Neural progenitor cell (in vitro differentiated cells): ENCODE data around the gene LPAR6. TPM values are rescaled to one million over a fixed set of nuclear protein-coding genes. Genes with fewer than 3 reads are reported as not detected.
"Not testable (repeated sequence)": the region's sequence is repeated elsewhere in the genome, so short reads cannot be mapped to it uniquely, and the experiment has no call there.

Experiments
- DNase-seq: peaks from one replicate; pipeline ENCODE4 v3.0.0-alpha.2; 2016; ENCODE audit warnings: low spot score
- H2AFZ ChIP-seq: fragments of 200-600 bp; sonication (generic); replicated peaks from 2 replicates; pipeline ENCODE4 v1.6.1; 2016; ENCODE audit warnings: antibody characterized with exemption
- H3F3A ChIP-seq: fragments of 200-600 bp; sonication (generic); 2 replicates; pipeline ENCODE4 v1.6.1; 2016; ENCODE audit warnings: antibody characterized with exemption, low read depth
- H3K27ac ChIP-seq: fragments of 200-600 bp; sonication (generic); 2 replicates; pipeline ENCODE4 v1.5.1; 2016; ENCODE audit warnings: mild to moderate bottlenecking
- H3K27me3 ChIP-seq: fragments of 200-600 bp; sonication (generic); 2 replicates; pipeline ENCODE4 v1.6.1; 2016; ENCODE audit warnings: mild to moderate bottlenecking, moderate library complexity
- H3K36me3 ChIP-seq: fragments of 200-600 bp; sonication (generic); 2 replicates; pipeline ENCODE4 v1.5.1; 2016
- H3K4me1 ChIP-seq: fragments of 200-600 bp; sonication (generic); 2 replicates; pipeline ENCODE4 v1.6.1; 2016; ENCODE audit warnings: mixed run types
- H3K4me2 ChIP-seq: fragments of 200-600 bp; sonication (generic); 2 replicates; pipeline ENCODE4 v1.6.1; 2016
- H3K4me3 ChIP-seq: fragments of 200-600 bp; sonication (generic); 2 replicates; pipeline ENCODE4 v1.5.1; 2016
- H3K79me2 ChIP-seq: fragments of 200-600 bp; sonication (generic); 2 replicates; pipeline ENCODE4 v1.6.1; 2016; ENCODE audit warnings: low read depth
- H3K9ac ChIP-seq: fragments of 200-600 bp; sonication (generic); 2 replicates; pipeline ENCODE4 v1.6.1; 2016
- H3K9me3 ChIP-seq: fragments of 200-600 bp; sonication (generic); 2 replicates; pipeline ENCODE4 v1.5.1; 2016; ENCODE audit warnings: low read depth
- H4K20me1 ChIP-seq: fragments of 200-600 bp; sonication (generic); 2 replicates; pipeline ENCODE4 v1.6.1; 2016; ENCODE audit warnings: low read depth
- H3K27ac Mint-ChIP-seq: 3 replicates; pipeline ENCODE4 v1.8.0; 2021; ENCODE audit warnings: mixed read lengths
- H3K27me3 Mint-ChIP-seq: 2 replicates; pipeline ENCODE4 v1.8.0; 2022; ENCODE audit warnings: low read depth, mild to moderate bottlenecking, inconsistent platforms, moderate library complexity, mixed read lengths; ENCODE audit not compliant: insufficient read depth
- H3K36me3 Mint-ChIP-seq: 3 replicates; pipeline ENCODE4 v1.8.0; 2021; ENCODE audit warnings: mixed read lengths
- H3K4me1 Mint-ChIP-seq: 3 replicates; pipeline ENCODE4 v1.8.0; 2021; ENCODE audit warnings: mixed read lengths
- H3K4me3 Mint-ChIP-seq: 3 replicates; pipeline ENCODE4 v1.8.0; 2021; ENCODE audit warnings: mild to moderate bottlenecking, moderate library complexity, mixed read lengths
- H3K9me3 Mint-ChIP-seq: 3 replicates; pipeline ENCODE4 v1.8.0; 2020; ENCODE audit warnings: mixed read lengths
- CTCF ChIP-seq: fragments of 200-600 bp; sonication (generic); IDR thresholded peaks from 2 replicates; pipeline ENCODE4 v1.5.1; 2017; ENCODE audit warnings: antibody characterized with exemption, mild to moderate bottlenecking
- EZH2 ChIP-seq: fragments of 200-600 bp; sonication (generic); IDR thresholded peaks from 2 replicates; pipeline ENCODE4 v1.6.1; 2017; ENCODE audit warnings: antibody characterized with exemption, mild to moderate bottlenecking, moderate library complexity
- EZH2phosphoT487 ChIP-seq: fragments of 200-600 bp; sonication (generic); IDR thresholded peaks from 2 replicates; pipeline ENCODE4 v1.6.1; 2017; ENCODE audit warnings: antibody characterized with exemption
- total RNA-seq: library from RNA; depleted of rRNA; stranded (reverse); fragments of >200 nt; gene quantifications from 2 replicates; pipeline ENCODE4 v1.2.3, GENCODE V29; 2015; ENCODE audit warnings: low replicate concordance

The LPAR6 gene, protein sequence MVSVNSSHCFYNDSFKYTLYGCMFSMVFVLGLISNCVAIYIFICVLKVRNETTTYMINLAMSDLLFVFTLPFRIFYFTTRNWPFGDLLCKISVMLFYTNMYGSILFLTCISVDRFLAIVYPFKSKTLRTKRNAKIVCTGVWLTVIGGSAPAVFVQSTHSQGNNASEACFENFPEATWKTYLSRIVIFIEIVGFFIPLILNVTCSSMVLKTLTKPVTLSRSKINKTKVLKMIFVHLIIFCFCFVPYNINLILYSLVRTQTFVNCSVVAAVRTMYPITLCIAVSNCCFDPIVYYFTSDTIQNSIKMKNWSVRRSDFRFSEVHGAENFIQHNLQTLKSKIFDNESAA
- 4.3 and 4.6 TPM in 2 replicates for total RNA-seq

- H3K4me3 Mint-ChIP-seq: peak within 1 kb of the TSS; percentile 88
- H3K27me3 ChIP-seq: no peaks in the 10 kb centered on the region
- H3K9me3 Mint-ChIP-seq: peaks cover 16% of the 10 kb centered on the region
- peaks cover 24% of the 10 kb centered on the region for H3K4me1 ChIP-seq
- TF ChIP-seq EZH2phosphoT487: no peak
- TF ChIP-seq CTCF: no peak
- TF ChIP-seq EZH2: no peak
- H3K9me3 ChIP-seq: no peaks in the 10 kb centered on the region
- H3K9ac ChIP-seq: no peak within 1 kb of the TSS
- peaks cover 32% of the 10 kb centered on the region for H3K36me3 Mint-ChIP-seq
- no peaks in the 10 kb centered on the region for H3K36me3 ChIP-seq
- H2AFZ ChIP-seq: peak within 1 kb of the TSS; percentile 52
- peak within 1 kb of the TSS; percentile 95 for H3K27ac Mint-ChIP-seq
- peak; percentile 13 for DNase-seq
- H3K27me3 Mint-ChIP-seq: no peaks in the 10 kb centered on the region
- no peaks in the 10 kb centered on the region for H4K20me1 ChIP-seq
- H3K27ac ChIP-seq: peak within 1 kb of the TSS; percentile 60
- peak within 1 kb of the TSS; percentile 22 for H3K4me3 ChIP-seq
- no peaks in the 10 kb centered on the region for H3K79me2 ChIP-seq
- H3F3A ChIP-seq: no peaks in the 10 kb centered on the region
- H3K4me2 ChIP-seq: peak within 1 kb of the TSS; percentile 59
- H3K4me1 Mint-ChIP-seq: peaks cover 21% of the 10 kb centered on the region
These were observed at the start of gene LPAR6 for GRCh38 chr13:48412881-48413351. Gene LPAR6, minus strand, starts transcription at chr13:48413113. Its CDS starts 690 bp downstream, at chr13:48412423.

DNA sequence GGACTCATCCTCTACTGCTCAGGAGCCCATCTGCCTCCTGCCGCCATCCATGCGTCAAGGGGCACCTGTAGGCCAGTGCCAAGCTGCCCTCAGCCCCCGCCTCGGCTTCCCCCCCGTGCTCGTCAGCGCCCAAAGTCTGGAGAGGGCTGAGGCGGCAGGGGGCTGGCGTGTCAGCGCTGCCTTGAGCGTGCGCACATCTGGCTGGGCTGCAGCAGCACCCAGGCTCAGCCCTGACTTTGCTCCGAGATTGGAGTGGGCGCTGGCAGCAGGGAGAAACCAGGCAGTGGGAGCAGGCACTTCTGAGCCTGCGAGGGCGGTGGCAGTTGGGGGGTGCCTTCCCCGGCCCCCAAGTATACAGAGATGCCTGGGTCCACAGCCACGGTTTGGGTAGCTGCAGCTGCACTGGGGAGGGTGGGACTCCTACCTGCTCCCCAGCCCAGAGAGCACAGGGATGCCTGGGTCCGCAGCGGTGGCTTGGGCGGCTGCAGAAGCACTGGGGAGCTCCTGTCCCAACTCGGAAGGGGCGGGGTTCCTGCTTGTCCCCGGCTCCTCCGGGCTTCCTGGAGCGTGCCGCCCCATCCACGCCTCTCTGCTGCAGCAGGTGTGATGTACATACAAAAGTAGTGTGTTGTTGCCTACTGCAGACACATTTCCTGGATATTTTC is 44.8 kb upstream of the LPAR6 start:
- H3K27ac ChIP-seq: no peak overlapping the region
- H3K4me1 Mint-ChIP-seq: no peaks in the 10 kb centered on the region
- TF ChIP-seq CTCF (no peak), EZH2 (no peak), EZH2phosphoT487 (no peak)
- no peaks in the 10 kb centered on the region for H3K79me2 ChIP-seq
- no peaks in the 10 kb centered on the region for H3K4me1 ChIP-seq
- no peaks in the 10 kb centered on the region for H3K9me3 ChIP-seq
- no peak overlapping the region for H3K9ac ChIP-seq
- H2AFZ ChIP-seq: no peak overlapping the region
- H3F3A ChIP-seq: no peaks in the 10 kb centered on the region
- no peaks in the 10 kb centered on the region for H3K27me3 Mint-ChIP-seq
- no peak for DNase-seq
- H3K4me2 ChIP-seq: no peak overlapping the region
- no peak overlapping the region for H3K27ac Mint-ChIP-seq
- H3K27me3 ChIP-seq: no peaks in the 10 kb centered on the region
- no peak overlapping the region for H3K4me3 ChIP-seq
- H3K36me3 ChIP-seq: no peaks in the 10 kb centered on the region
- H4K20me1 ChIP-seq: no peaks in the 10 kb centered on the region
- H3K9me3 Mint-ChIP-seq: no peaks in the 10 kb centered on the region
- H3K36me3 Mint-ChIP-seq: peaks cover 19% of the 10 kb centered on the region
- H3K4me3 Mint-ChIP-seq: no peak overlapping the region

DNA sequence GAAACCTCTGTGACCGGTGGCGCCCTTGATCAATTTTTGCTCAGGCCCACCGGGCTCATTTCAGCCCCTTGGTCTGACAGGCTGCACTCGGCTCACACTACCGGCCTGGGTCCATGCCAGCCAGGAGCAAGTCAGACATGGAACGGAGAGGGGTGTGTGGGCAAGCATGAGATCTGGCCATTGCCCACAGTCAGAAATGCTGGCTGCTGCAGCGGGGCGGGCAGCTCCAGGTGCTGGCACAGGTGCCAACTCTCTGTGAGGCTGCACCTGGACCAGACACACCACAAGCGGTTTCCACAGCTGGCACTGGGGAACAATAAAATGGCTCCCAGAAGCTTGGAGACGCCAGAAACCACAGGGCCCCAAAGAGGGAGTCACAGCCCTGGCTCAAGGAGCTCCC is 43.6 kb upstream of the LPAR6 start:
- Histone ChIP-seq H3K4me1 (no peaks in the 10 kb centered on the region), H3K27ac (no peak overlapping the region), H3F3A (no peaks in the 10 kb centered on the region), H3K4me3 (no peak overlapping the region), H3K9me3 (no peaks in the 10 kb centered on the region), H3K4me2 (no peak overlapping the region), H4K20me1 (no peaks in the 10 kb centered on the region), H3K27me3 (no peaks in the 10 kb centered on the region), H3K79me2 (no peaks in the 10 kb centered on the region), H3K36me3 (no peaks in the 10 kb centered on the region), H3K9ac (no peak overlapping the region), H2AFZ (no peak overlapping the region)
- H3K27me3 Mint-ChIP-seq: no peaks in the 10 kb centered on the region
- no peak for DNase-seq
- H3K9me3 Mint-ChIP-seq: peaks cover 2% of the 10 kb centered on the region
- no peak overlapping the region for H3K27ac Mint-ChIP-seq
- H3K4me1 Mint-ChIP-seq: no peaks in the 10 kb centered on the region
- no peak overlapping the region for H3K4me3 Mint-ChIP-seq
- H3K36me3 Mint-ChIP-seq: peaks cover 17% of the 10 kb centered on the region
- TF ChIP-seq EZH2 (no peak), EZH2phosphoT487 (no peak), CTCF (no peak)

DNA sequence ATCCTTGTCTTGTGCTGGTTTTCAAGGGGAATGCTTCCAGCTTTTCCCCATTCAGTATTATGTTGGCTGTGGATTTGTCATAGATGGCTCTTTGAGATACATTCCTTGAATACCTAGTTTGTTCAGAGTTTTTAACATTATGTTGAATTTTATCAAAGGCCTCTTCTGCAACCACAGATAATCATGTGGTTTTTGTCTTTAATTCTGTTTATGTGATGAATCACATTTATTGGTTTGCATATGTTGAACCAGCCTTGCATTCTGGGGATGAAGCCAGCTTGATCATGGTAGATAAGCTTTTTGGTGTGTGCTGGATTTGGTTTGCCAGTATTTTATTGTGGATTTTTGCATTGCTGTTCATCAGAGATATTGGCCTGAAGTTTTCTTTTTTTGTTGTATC is 38.3 kb upstream of the LPAR6 start:
- H3K36me3 Mint-ChIP-seq, H3F3A ChIP-seq, H3K9me3 ChIP-seq, H3K4me1 ChIP-seq, H3K27ac Mint-ChIP-seq, H3K4me1 Mint-ChIP-seq, H3K27ac ChIP-seq, H4K20me1 ChIP-seq, H2AFZ ChIP-seq, H3K4me3 ChIP-seq, H3K27me3 Mint-ChIP-seq, H3K36me3 ChIP-seq, H3K27me3 ChIP-seq, H3K79me2 ChIP-seq, H3K4me2 ChIP-seq, H3K4me3 Mint-ChIP-seq, H3K9ac ChIP-seq, DNase-seq: not testable (repeated sequence)
- H3K9me3 Mint-ChIP-seq: peaks cover 12% of the 10 kb centered on the region
